Osteoblast (primary cell): ENCODE results near the gene EXO1. TPM values are rescaled to one million over a fixed set of nuclear protein-coding genes. Genes with fewer than 3 reads are reported as not detected.

ENCODE experiments used
- DNase-seq: peaks from one replicate; pipeline ENCODE4 v3.0.0; 2011; ENCODE audit warnings: low spot score, mixed read lengths; ENCODE audit not compliant: insufficient read length; ENCODE audit errors: missing footprints
- H2AFZ ChIP-seq: 2 replicates; pipeline ENCODE4 v1.6.0; 2011; ENCODE audit warnings: mild to moderate bottlenecking, low read length
- H3K27ac ChIP-seq: 2 replicates; pipeline ENCODE4 v1.5.1; 2011; ENCODE audit warnings: mild to moderate bottlenecking, low read depth, low read length, moderate library complexity
- H3K27me3 ChIP-seq: 2 replicates; pipeline ENCODE4 v1.6.0; 2012; ENCODE audit warnings: mild to moderate bottlenecking, control low read depth, inconsistent platforms, low read length, moderate library complexity; ENCODE audit not compliant: insufficient read depth
- H3K36me3 ChIP-seq: 2 replicates; pipeline ENCODE4 v1.5.1; 2011; ENCODE audit warnings: mild to moderate bottlenecking, low read length, control low read depth, moderate library complexity; ENCODE audit not compliant: insufficient read depth
- H3K4me1 ChIP-seq: 2 replicates; pipeline ENCODE4 v1.5.1; 2011; ENCODE audit warnings: mild to moderate bottlenecking, low read length, control low read depth, moderate library complexity; ENCODE audit not compliant: insufficient read depth
- H3K4me2 ChIP-seq: 2 replicates; pipeline ENCODE4 v1.6.0; 2011; ENCODE audit warnings: mild to moderate bottlenecking, low read length; ENCODE audit not compliant: insufficient read depth
- H3K4me3 ChIP-seq: fragments of 200-600 bp; sonication (generic); 3 replicates; pipeline ENCODE4 v1.5.1; 2012; ENCODE audit warnings: mild to moderate bottlenecking, low read length, inconsistent platforms; ENCODE audit not compliant: insufficient read depth
- H3K79me2 ChIP-seq: 2 replicates; pipeline ENCODE4 v1.6.0; 2012; ENCODE audit warnings: mild to moderate bottlenecking, low read length, control low read depth, inconsistent platforms; ENCODE audit not compliant: insufficient read depth
- H3K9me3 ChIP-seq: 2 replicates; pipeline ENCODE4 v1.5.1; 2011; ENCODE audit warnings: low read depth, low read length, control low read depth
- H4K20me1 ChIP-seq: 2 replicates; pipeline ENCODE4 v1.6.0; 2012; ENCODE audit warnings: mild to moderate bottlenecking, low read length, control low read depth; ENCODE audit not compliant: insufficient read depth
- CTCF ChIP-seq: IDR thresholded peaks from 2 replicates; pipeline ENCODE4 v1.5.1; 2011; ENCODE audit warnings: mild to moderate bottlenecking, low read depth, low read length, moderate library complexity; ENCODE audit errors: extremely low read depth
- total RNA-seq: library from RNA; depleted of rRNA; stranded (reverse); fragments of >200 nt; gene quantifications from 2 replicates; pipeline ENCODE4 v1.2.3, GENCODE V29; 2012

EXO1 gene
- total RNA-seq, 1 donor: 1.8 TPM

DNA sequence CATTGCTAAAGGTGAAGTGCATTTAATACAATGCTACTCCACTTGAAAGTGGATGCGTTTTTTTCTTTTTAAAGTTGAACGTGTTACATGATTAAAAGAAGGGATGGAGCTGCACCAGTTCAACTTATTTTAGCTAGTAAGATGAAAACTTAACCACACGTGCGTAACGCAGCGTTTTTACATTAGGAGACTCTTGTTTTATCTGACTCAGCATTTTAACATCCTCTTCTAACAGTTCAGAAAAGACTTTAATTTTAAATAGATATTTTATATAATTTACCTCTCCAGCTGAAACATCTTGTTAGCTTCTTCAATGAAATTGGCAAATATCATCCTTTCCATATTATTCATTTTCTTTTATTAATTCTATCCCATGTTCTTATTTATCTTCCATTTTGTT, 33.4 kb downstream of the EXO1 start:
- TF ChIP-seq CTCF: no peak
- Histone ChIP-seq H4K20me1 (no peaks in the 10 kb centered on the region), H3K79me2 (no peaks in the 10 kb centered on the region), H3K36me3 (peaks cover 3% of the 10 kb centered on the region), H3K27me3 (no peaks in the 10 kb centered on the region), H3K4me1 (no peaks in the 10 kb centered on the region), H3K4me3 (no peak overlapping the region), H3K9me3 (no peaks in the 10 kb centered on the region), H3K4me2 (no peak overlapping the region), H3K27ac (no peak overlapping the region), H2AFZ (peak overlapping the region; percentile 51)
- no peak for DNase-seq

DNA sequence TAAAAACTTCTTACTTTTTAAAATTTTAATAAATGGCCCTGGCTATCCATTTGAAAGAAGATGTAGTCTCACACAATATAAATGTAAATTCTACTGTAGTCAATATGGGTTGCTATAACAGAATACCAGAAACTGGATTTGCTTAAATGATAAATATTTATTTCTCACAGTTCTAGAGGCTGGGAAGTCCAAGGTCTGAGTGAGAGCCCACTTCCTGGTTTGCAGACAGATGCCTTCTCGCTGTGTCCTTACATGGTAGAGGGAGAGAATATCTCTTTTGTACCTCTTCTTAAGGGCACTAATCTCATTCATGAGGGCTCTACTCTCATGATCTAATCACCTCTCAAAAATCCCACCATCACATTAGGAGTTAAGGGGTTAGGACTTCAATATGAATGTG, 35.2 kb downstream of the EXO1 start:
- H4K20me1 ChIP-seq: no peaks in the 10 kb centered on the region
- no peaks in the 10 kb centered on the region for H3K4me1 ChIP-seq
- no peak overlapping the region for H3K27ac ChIP-seq
- no peak overlapping the region for H3K4me3 ChIP-seq
- no peak overlapping the region for H3K4me2 ChIP-seq
- no peaks in the 10 kb centered on the region for H3K79me2 ChIP-seq
- peaks cover 3% of the 10 kb centered on the region for H3K36me3 ChIP-seq
- H2AFZ ChIP-seq: peak overlapping the region; percentile 23
- no peak for DNase-seq
- no peaks in the 10 kb centered on the region for H3K9me3 ChIP-seq
- no peak for TF ChIP-seq CTCF
- H3K27me3 ChIP-seq: no peaks in the 10 kb centered on the region

DNA sequence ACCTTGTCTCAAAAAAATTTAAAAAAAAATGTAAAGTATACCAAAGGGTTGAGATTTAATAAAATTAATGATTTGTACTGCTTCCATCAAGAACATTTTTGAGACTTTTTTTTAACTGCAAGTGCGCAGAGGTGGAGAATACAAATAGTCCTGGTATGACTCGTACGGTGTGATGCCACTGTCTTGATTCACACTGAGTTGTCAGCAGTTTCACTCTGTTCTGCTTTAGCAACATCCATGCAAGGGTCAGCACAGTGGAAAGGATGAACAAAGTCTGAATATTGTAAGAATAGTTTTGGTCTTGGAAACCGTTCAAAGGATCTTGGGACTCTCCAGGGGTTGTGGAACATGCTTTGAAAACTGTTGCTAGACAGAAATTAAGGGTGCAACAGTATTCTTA, 40.2 kb downstream of the EXO1 start:
- H3K36me3 ChIP-seq: peaks cover 3% of the 10 kb centered on the region
- H3K4me2 ChIP-seq: no peak overlapping the region
- TF ChIP-seq CTCF: no peak
- no peaks in the 10 kb centered on the region for H3K79me2 ChIP-seq
- peak; percentile 8 for DNase-seq
- no peak overlapping the region for H2AFZ ChIP-seq
- H3K4me3 ChIP-seq: no peak overlapping the region
- no peaks in the 10 kb centered on the region for H4K20me1 ChIP-seq
- H3K9me3 ChIP-seq: no peaks in the 10 kb centered on the region
- H3K4me1 ChIP-seq: no peaks in the 10 kb centered on the region
- H3K27me3 ChIP-seq: no peaks in the 10 kb centered on the region
- H3K27ac ChIP-seq: no peak overlapping the region

DNA sequence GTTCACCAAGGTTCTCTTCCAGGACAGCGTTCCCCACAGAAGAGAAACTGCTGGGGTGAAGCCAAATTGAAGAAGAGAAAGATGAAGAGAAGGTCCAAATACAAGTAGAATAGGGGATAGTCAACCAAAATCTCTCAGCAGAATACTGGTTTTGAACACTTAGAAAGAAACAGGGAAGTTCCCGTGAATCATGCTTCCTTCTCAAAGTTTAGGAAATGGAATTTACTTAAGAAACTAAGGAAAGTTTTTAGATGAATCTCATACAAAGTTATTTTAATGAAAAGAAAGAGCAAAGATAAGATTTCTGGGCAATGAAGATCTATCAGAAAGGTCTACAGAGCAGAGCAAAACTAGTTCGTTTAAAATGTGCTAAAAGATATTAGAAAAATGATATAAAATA, 43.3 kb downstream of the EXO1 start:
- H3K27ac ChIP-seq: no peak overlapping the region
- no peaks in the 10 kb centered on the region for H3K27me3 ChIP-seq
- no peak overlapping the region for H2AFZ ChIP-seq
- H3K9me3 ChIP-seq: no peaks in the 10 kb centered on the region
- TF ChIP-seq CTCF: no peak
- H3K4me2 ChIP-seq: no peak overlapping the region
- H3K4me3 ChIP-seq: no peak overlapping the region
- H4K20me1 ChIP-seq: no peaks in the 10 kb centered on the region
- no peak for DNase-seq
- H3K4me1 ChIP-seq: no peaks in the 10 kb centered on the region
- no peaks in the 10 kb centered on the region for H3K36me3 ChIP-seq
- H3K79me2 ChIP-seq: no peaks in the 10 kb centered on the region
